ENCODE results near the gene RNASE9. TPM values are rescaled to one million over a fixed set of nuclear protein-coding genes. Genes with fewer than 3 reads are reported as not detected.

The RNASE9 gene
- total and polyA plus RNA-seq, 2 donors (not counting 1 experiment from before 2014, with no cell fraction given) = not detected

- Histone ChIP-seq H3K36me3 (replicated peaks in 1 of 2; ENCODE audit: control extremely low read depth in 1 of 2, control insufficient read depth in 1 of 2, extremely low read depth in 1 of 2, insufficient read depth in 2 of 2, low read length in 1 of 2) (no peaks in the 10 kb centered on the region), H3K27ac (ENCODE audit: low read length in 2 of 2) (no peak overlapping the region), H3K9me3 (ENCODE audit: control extremely low read depth in 1 of 3, control insufficient read depth in 2 of 3, insufficient read depth in 1 of 3, low read length in 2 of 3) (no peaks in the 10 kb centered on the region), H3K27me3 (replicated peaks in 1 of 4; ENCODE audit: control extremely low read depth in 1 of 4, control insufficient read depth in 3 of 4, insufficient read depth in 4 of 4, low read length in 3 of 4) (no peaks in the 10 kb centered on the region), H3K4me2 (replicated peaks; ENCODE audit: low read depth, low read length, poor library complexity, severe bottlenecking) (peak overlapping the region; percentile 16), H3K79me2 (ENCODE audit: control insufficient read depth, insufficient read depth, low read length) (no peaks in the 10 kb centered on the region), H2AFZ (ENCODE audit: insufficient read depth, low read depth, low read length, poor library complexity, severe bottlenecking) (peak overlapping the region; percentile 51), H3K4me3 (ENCODE audit: control extremely low read depth in 1 of 5, extremely low read depth in 1 of 5, insufficient read depth in 1 of 5, low read depth in 2 of 5, low read length in 4 of 5) (no peak overlapping the region), H3K9ac (ENCODE audit: low read length) (no peak overlapping the region), H3K4me1 (ENCODE audit: control insufficient read depth in 2 of 2, insufficient read depth in 2 of 2, low read length in 2 of 2) (peaks cover 0 to 4% of the 10 kb centered on the region in 2 donors), H4K20me1 (ENCODE audit: control insufficient read depth, insufficient read depth, low read length, poor library complexity, severe bottlenecking) (no peaks in the 10 kb centered on the region)
- TF ChIP-seq EZH2 (IDR thresholded peaks at IDR 0.05; ENCODE audit: borderline replicate concordance, insufficient read depth, low read depth, low read length, poor library complexity, severe bottlenecking) (no peak), CTCF (IDR thresholded peaks at IDR 0.05) (peak; percentile 83)
- 0% methylated on average over 6 of the region's 8 CpGs for WGBS (ENCODE audit: insufficient coverage)
- H3K9me3 Mint-ChIP-seq (ENCODE audit: insufficient read depth) = no peaks in the 10 kb centered on the region
- ATAC-seq (ENCODE audit: low read depth) (peak; percentile 65), DNase-seq (peak; percentile 78)
- peaks cover 9% of the 10 kb centered on the region for H3K4me1 Mint-ChIP-seq
- POLR2A ChIA-PET = no interaction called here
- peaks cover 9% of the 10 kb centered on the region for H3K27me3 Mint-ChIP-seq
- no peak overlapping the region for H3K4me3 Mint-ChIP-seq
- CTCF ChIA-PET = interaction anchor here (0.8 to 2.9 kb wide), 20 partner anchors 8 to 213 kb away, joined by 3 to 20 read pairs (median 4); partner anchors contain the start of gene RNASE4
- H3K27ac Mint-ChIP-seq = peak overlapping the region; percentile 42
- intact Hi-C loops (cut with micrococcal nuclease) = loop anchor here (1.0 to 5.0 kb wide), 4 partner anchors 39 to 160 kb away; no protein-coding TSS in a partner anchor
Observed at GRCh38 chr14:20530771-20531571, 29.9 kb downstream of the RNASE9 start.

DNA sequence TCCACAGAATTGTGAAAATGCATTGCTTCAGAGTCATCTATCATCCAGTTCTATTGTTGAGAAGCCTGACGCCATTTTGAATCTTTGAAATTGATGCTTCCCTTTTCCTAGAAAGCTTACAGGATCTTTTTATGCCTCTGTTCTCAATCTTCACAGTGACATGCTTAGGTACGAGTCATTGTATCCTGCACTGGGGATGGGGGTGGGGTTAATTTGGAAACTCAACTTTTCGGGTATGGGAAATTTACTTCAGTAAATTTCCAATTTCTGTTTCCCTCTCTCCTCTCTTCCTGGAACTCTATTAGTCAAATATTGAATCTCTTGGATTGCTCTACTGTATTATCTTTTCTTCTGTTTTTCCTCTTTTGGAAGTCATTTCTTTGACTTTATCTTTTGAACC is 31.0 kb downstream of the RNASE9 start:
- no peak overlapping the region for H2AFZ ChIP-seq (ENCODE audit: insufficient read depth, low read depth, low read length, poor library complexity, severe bottlenecking)
- H3K36me3 ChIP-seq (replicated peaks in 1 of 2; ENCODE audit: control extremely low read depth in 1 of 2, control insufficient read depth in 1 of 2, extremely low read depth in 1 of 2, insufficient read depth in 2 of 2, low read length in 1 of 2) = no peaks in the 10 kb centered on the region
- no peaks in the 10 kb centered on the region for H3K9me3 ChIP-seq (ENCODE audit: control extremely low read depth in 1 of 3, control insufficient read depth in 2 of 3, insufficient read depth in 1 of 3, low read length in 2 of 3)
- H3K9ac ChIP-seq (ENCODE audit: low read length) = no peak overlapping the region
- Mint-ChIP-seq H3K4me3 (no peak overlapping the region), H3K4me1 (peaks cover 9% of the 10 kb centered on the region), H3K27ac (no peak overlapping the region), H3K27me3 (peaks cover 9% of the 10 kb centered on the region), H3K9me3 (ENCODE audit: insufficient read depth) (no peaks in the 10 kb centered on the region)
- no peak overlapping the region for H3K4me3 ChIP-seq (ENCODE audit: control extremely low read depth in 1 of 5, extremely low read depth in 1 of 5, insufficient read depth in 1 of 5, low read depth in 2 of 5, low read length in 4 of 5)
- no peaks in the 10 kb centered on the region for H3K27me3 ChIP-seq (replicated peaks in 1 of 4; ENCODE audit: control extremely low read depth in 1 of 4, control insufficient read depth in 3 of 4, insufficient read depth in 4 of 4, low read length in 3 of 4)
- CTCF ChIA-PET = interaction anchor here (1.3 to 2.9 kb wide), 8 partner anchors 9 to 202 kb away, joined by 4 to 20 read pairs (median 6); no protein-coding TSS in a partner anchor
- DNase-seq (no peak), ATAC-seq (ENCODE audit: low read depth) (no peak)
- TF ChIP-seq EZH2 (IDR thresholded peaks at IDR 0.05; ENCODE audit: borderline replicate concordance, insufficient read depth, low read depth, low read length, poor library complexity, severe bottlenecking) (no peak), CTCF (IDR thresholded peaks at IDR 0.05) (no peak)
- H3K27ac ChIP-seq (ENCODE audit: low read length in 2 of 2) = no peak overlapping the region
- whole genome bisulfite sequencing (ENCODE audit: insufficient coverage) = 100% methylated on average over 1 of the region's 3 CpGs
- no peak overlapping the region for H3K4me2 ChIP-seq (replicated peaks; ENCODE audit: low read depth, low read length, poor library complexity, severe bottlenecking)
- intact Hi-C loops (cut with micrococcal nuclease) = loop anchor here (5.0 kb wide), 1 partner anchor 38 kb away; no protein-coding TSS in a partner anchor
- no peaks in the 10 kb centered on the region for H3K79me2 ChIP-seq (ENCODE audit: control insufficient read depth, insufficient read depth, low read length)
- POLR2A ChIA-PET = no interaction called here
- H3K4me1 ChIP-seq (ENCODE audit: control insufficient read depth in 2 of 2, insufficient read depth in 2 of 2, low read length in 2 of 2) = peaks cover 0 to 4% of the 10 kb centered on the region in 2 donors
- H4K20me1 ChIP-seq (ENCODE audit: control insufficient read depth, insufficient read depth, low read length, poor library complexity, severe bottlenecking) = no peaks in the 10 kb centered on the region
